HCT116 (cell line): ENCODE results near the gene TENM3.

Experiments
- CTCF ChIP-seq, 3 experiments: fragments of 200-600 bp in 1 of 3; sonication (generic) in 1 of 3; IDR thresholded peaks in 2 of 3; conservative IDR thresholded peaks in 1 of 3; 2 replicates each; pipeline ENCODE4 v1.5.1; 2012 to 2017; ENCODE audit warnings: low read depth in 2 of 3, low read length in 2 of 3, antibody characterized with exemption in 1 of 3, borderline replicate concordance in 1 of 3, control low read depth in 1 of 3, mild to moderate bottlenecking in 1 of 3, mixed read lengths in 1 of 3, mixed run types in 1 of 3, moderate library complexity in 1 of 3; ENCODE audit not compliant: insufficient read depth in 1 of 3
- EZH2 ChIP-seq: fragments of 200-600 bp; sonication (generic); IDR thresholded peaks from 2 replicates; pipeline ENCODE4 v1.6.1; 2017; ENCODE audit warnings: antibody characterized with exemption, mixed run types
- EZH2phosphoT487 ChIP-seq: fragments of 200-600 bp; IDR thresholded peaks from 2 replicates; pipeline ENCODE4 v1.6.1; 2018; ENCODE audit warnings: antibody characterized with exemption, borderline replicate concordance
- FOSL1 ChIP-seq: IDR thresholded peaks from 2 replicates; pipeline ENCODE4 v1.6.1; 2012; ENCODE audit warnings: low read depth
- JUND ChIP-seq: IDR thresholded peaks from 2 replicates; pipeline ENCODE4 v1.6.1; 2012
- MAX ChIP-seq: IDR thresholded peaks from 2 replicates; pipeline ENCODE4 v1.6.1; 2012
- POLR2A ChIP-seq: IDR thresholded peaks from 2 replicates; pipeline ENCODE4 v1.7.0; 2011; ENCODE audit warnings: borderline replicate concordance; ENCODE audit not compliant: insufficient read depth, insufficient read length; ENCODE audit errors: extremely low read depth
- POLR2AphosphoS5 ChIP-seq: IDR thresholded peaks from 2 replicates; pipeline ENCODE4 v1.6.1; 2011; ENCODE audit warnings: mild to moderate bottlenecking, low read depth, low read length, moderate library complexity
- SP1 ChIP-seq: IDR thresholded peaks from 2 replicates; pipeline ENCODE4 v1.6.1; 2012; ENCODE audit warnings: low read depth
- ZFX ChIP-seq: fragments of 450-650 bp; IDR thresholded peaks from 2 replicates; pipeline ENCODE4 v1.6.1; 2017

DNA sequence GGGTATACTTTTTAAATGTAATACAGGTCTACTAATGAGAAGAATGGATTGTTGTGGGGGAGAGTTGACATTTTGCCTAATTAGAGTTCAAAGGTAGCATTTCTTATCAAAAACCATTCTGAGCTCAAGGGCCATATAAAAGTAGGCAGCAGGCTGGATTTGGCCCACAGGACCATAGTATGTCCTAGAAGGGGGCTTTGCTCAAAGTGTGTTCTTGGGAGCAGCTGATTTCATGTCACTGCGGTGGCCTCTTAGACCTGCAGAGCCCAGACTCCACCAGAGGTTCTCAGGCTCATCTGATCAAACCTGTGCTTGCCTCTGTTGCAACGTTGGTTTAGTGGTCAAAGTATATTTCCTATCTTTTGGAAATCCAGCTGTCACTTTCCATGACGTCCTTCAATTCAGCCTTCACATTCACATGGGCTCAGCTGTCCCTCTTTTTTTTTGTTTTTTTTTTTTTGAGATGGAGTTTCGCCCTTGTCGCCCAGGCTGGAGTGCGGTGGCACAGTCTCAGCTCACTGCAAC lies 34.6 kb upstream of the TENM3 start:
- no peak for TF ChIP-seq EZH2
- no peak for TF ChIP-seq CTCF (IDR thresholded peaks at IDR 0.05 in 2 of 3, conservative IDR thresholded peaks at IDR 0.05 in 1 of 3; ENCODE audit: borderline replicate concordance in 1 of 3, insufficient read depth in 1 of 3, low read depth in 2 of 3, low read length in 2 of 3)
- no peak for TF ChIP-seq POLR2AphosphoS5
- no peak for TF ChIP-seq POLR2A
- no peak for TF ChIP-seq MAX
- no peak for TF ChIP-seq EZH2phosphoT487
- TF ChIP-seq FOSL1, result no peak
- no peak for TF ChIP-seq JUND
- no peak for TF ChIP-seq ZFX
- TF ChIP-seq SP1, result no peak
